SW 1271 (cell line): ENCODE data around the gene NME2.

Experiments
- DNase-seq, 2 experiments: peaks; one replicate each; lab custom pipeline; 2025; lab: John Stamatoyannopoulos, UW

The NME2 gene

GRCh38 chr17:51203838-51204237 lies 37.6 kb downstream of the NME2 start:
- DNase-seq = no peak

DNA sequence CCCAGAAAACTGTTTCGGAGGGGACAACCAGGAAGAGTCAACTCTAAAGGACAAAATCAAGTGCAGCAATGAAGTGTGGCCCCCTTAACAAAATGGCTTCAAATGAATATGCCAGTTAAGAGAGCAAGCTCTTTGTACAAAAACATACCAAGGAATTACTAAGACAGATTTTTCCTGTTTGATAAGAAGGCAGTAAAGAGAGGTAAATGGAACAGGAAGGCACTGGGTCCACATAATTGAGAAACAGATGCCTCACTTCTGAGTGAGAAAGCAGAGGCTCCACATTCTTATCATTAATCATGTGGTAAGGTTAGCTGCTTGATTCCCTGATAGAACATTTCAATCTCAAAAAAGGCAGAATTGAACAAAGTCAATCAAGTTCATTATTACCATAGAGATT lies 48.7 kb downstream of the NME2 start:
- DNase-seq = no peak

DNA sequence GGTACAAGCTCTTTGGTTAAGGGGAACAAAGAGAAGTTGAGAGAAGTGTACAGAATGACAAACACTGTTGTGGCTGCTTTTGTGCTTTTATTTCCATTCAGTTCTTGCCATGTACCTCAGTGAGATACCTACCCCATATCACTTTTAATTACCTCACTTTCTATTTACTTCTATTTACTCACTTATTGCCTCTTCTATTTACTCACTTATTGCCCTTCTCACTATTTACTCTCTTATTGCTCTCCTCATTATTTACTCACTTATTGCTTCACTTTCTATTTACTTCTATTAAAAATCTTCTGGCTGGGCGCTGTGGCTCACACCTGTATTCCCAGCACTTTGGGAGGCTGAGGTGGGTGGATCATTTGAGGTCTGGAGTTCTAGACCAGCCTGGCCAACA lies 51.7 kb downstream of the NME2 start:
- DNase-seq = no peak

DNA sequence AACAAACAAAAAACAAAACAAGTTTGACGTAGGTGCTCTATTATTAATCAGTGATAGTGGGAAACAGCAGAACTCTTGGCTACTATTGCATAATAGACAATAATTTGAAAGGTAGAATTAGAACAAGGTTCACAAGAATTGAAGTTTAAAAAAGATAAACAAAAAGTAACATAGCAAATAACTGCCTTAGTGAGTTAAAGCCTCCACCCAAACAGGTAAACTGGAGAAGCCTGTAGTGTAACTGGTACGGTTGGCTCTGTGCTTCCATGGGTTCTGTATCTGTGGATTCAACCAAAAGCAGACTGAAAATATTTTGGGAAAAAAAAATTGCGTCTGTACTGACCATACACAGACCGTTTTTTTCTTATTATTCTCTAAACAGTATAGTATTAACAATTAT lies 55.1 kb downstream of the NME2 start:
- no peak for DNase-seq
